MM.1S (cell line): ENCODE measurements around the gene CHDH.

Experiments used
- CTCF ChIP-seq: fragments of 300-600 bp; sonication (generic); IDR thresholded peaks from 2 replicates; pipeline ENCODE4 v1.5.1; 2016; ENCODE audit warnings: antibody characterized with exemption, low read length, mixed read lengths
- EZH2 ChIP-seq: fragments of 300-600 bp; sonication (generic); optimal IDR thresholded peaks from 2 replicates; pipeline ENCODE3; 2017; ENCODE audit warnings: low read depth, mild to moderate bottlenecking, antibody characterized with exemption, low read length, mixed read lengths
- EZH2phosphoT487 ChIP-seq: fragments of 300-600 bp; sonication (generic); IDR thresholded peaks from 2 replicates; pipeline ENCODE4 v1.6.1; 2018; ENCODE audit warnings: antibody characterized with exemption, low read length

GRCh38 chr3:53792866-53793265 lies 53.4 kb downstream of the CHDH start:
- TF ChIP-seq CTCF (no peak), EZH2 (no peak), EZH2phosphoT487 (no peak)
